ENCODE measurements around the gene MISFA.

MISFA gene

DNA sequence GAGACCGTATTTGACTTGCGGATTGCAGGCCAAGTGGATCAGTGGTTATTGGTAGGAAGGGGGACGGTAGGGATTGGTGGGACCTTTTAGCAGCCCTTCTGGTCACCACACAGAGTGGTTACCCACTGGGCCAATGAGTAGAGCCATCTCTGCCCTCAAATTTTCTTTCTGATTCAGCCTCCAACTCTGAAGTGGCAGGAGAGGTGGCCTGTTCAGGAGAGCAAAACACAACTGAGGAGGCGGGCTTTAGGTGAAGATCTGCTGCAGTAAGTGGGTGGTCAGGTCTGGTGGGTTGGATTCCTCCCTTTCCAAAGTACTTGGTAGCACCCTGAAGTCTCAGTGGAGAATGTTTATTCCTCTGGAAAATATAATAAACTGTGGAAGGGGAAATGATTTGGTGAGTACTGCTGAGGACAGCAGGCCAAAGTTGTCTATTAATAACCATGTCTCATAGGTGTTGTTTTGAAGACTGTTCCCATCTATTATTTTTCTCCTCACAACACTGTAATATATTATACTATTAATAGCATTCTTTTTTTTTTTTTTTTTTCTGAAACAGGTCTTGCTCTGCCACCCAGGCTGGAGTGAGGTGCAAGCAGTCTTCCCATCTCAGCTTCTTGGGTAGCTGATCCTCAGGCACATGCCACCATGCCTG is 1.5 kb downstream of the MISFA start:
- no peaks in the 10 kb centered on the region for H3K9me3 Mint-ChIP-seq
- DNase-seq (no peak), ATAC-seq (replicated peaks) (no peak)
- no peak overlapping the region for H3K27ac Mint-ChIP-seq
- no peak overlapping the region for H3K4me3 Mint-ChIP-seq
- H3K36me3 Mint-ChIP-seq, result peaks cover 15 to 21% of the 10 kb centered on the region in 2 donors
- no peaks in the 10 kb centered on the region for H3K27me3 Mint-ChIP-seq
- H3K4me1 Mint-ChIP-seq, result peaks cover 0 to 1% of the 10 kb centered on the region in 2 donors

DNA sequence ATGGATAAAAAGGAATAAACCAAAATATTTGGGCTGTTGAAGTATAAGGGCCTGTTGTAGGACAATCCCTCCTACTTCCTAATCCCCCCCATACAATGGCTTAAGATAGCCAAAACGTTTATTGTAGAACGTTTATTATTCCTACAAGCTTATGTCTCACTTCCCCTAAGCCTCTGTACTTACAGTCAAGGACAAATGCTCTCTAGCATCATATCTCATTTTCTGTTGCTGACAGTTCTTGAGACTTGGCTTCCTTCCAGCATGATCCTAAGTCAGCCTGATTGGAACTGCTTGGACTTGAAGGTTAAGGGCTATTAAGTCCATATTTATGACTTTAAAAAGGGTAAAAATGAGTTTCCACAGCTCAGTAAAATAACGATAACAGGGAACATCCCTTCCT is 8.8 kb downstream of the MISFA start:
- DNase-seq, result no peak
- no peak for ATAC-seq (replicated peaks)
- no peak overlapping the region for H3K27ac Mint-ChIP-seq
- peaks cover 0 to 2% of the 10 kb centered on the region in 2 donors for H3K4me1 Mint-ChIP-seq
- peaks cover 23 to 24% of the 10 kb centered on the region in 2 donors for H3K36me3 Mint-ChIP-seq
- H3K9me3 Mint-ChIP-seq, result no peaks in the 10 kb centered on the region
- H3K4me3 Mint-ChIP-seq, result no peak overlapping the region
- H3K27me3 Mint-ChIP-seq, result no peaks in the 10 kb centered on the region

DNA sequence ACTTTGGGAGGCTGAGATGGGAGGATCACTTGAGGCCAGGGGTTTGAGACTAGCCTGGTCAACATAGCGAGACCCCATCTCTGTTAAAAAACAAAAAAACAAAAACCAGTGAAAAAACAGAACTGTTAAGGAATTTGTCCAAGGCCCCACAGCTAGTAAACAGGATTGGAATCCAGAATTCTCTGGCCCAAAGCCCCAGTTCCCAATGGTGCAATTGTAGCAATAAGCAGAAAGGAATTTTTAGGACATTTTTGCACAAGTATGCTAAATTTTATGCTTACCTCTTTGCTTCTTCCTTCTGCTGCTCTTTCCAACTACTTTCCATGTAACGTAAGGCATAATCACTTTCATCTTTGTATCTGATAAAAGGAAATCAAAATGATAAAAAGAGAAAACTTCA is 11.6 kb downstream of the MISFA start:
- no peaks in the 10 kb centered on the region for H3K27me3 Mint-ChIP-seq
- no peak overlapping the region for H3K27ac Mint-ChIP-seq
- peaks cover 3 to 5% of the 10 kb centered on the region in 2 donors for H3K9me3 Mint-ChIP-seq
- no peak for ATAC-seq (replicated peaks)
- no peak for DNase-seq
- H3K4me1 Mint-ChIP-seq, result peaks cover 10 to 14% of the 10 kb centered on the region in 2 donors
- no peak overlapping the region for H3K4me3 Mint-ChIP-seq
- H3K36me3 Mint-ChIP-seq, result peaks cover 28 to 38% of the 10 kb centered on the region in 2 donors

DNA sequence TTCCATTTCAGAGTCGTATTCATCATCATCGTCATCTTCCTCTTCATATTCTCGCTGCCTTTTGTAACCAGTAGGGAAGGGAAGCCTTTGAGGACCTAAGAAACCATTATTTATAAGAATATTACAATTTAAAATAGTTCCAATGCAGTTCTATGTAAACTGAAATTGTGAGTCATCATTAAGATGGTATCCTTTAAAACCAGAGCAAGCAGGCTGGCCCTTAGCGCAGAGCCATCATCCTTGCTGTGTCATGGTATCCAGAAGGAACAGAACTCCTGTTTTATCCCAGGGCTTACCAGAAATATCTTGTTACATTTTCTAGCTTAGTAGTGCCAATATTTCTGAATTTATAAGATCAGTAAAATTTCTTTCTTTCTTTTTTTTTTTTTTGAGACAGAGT is 12.8 kb downstream of the MISFA start:
- peaks cover 22 to 33% of the 10 kb centered on the region in 2 donors for H3K36me3 Mint-ChIP-seq

DNA sequence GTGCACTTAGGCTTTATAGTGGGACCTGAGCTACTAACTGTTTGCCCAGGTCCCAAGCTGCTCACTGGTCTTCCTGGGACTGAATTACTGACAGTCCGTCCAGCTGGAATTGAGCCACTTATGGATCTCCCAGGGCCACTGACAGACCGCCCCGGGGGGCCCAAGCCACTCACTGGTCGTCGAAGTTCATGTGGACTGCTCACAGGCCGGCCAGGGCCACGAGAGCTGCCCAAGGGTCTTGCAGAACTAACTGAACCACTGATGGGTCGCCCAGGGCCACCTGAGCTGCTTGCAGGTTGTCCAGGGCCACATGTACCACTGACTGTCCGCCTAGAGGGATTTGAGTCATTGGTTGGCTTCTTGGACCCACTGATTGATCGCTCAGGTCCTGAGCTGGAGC is 15.1 kb downstream of the MISFA start:
- no peak for ATAC-seq (replicated peaks)
- Mint-ChIP-seq H3K9me3 (peaks cover 3 to 5% of the 10 kb centered on the region in 2 donors), H3K4me1 (peaks cover 20 to 35% of the 10 kb centered on the region in 2 donors), H3K36me3 (peaks cover 19 to 26% of the 10 kb centered on the region in 2 donors), H3K4me3 (no peak overlapping the region), H3K27ac (peak overlapping the region; percentile 14), H3K27me3 (no peaks in the 10 kb centered on the region)
- DNase-seq, result no peak

More for the DNA sequence above, 12.8 kb downstream of the MISFA start:
- Mint-ChIP-seq H3K27ac (no peak overlapping the region), H3K9me3 (peaks cover 3 to 5% of the 10 kb centered on the region in 2 donors), H3K4me1 (peaks cover 10 to 14% of the 10 kb centered on the region in 2 donors), H3K4me3 (no peak overlapping the region), H3K27me3 (no peaks in the 10 kb centered on the region)
- ATAC-seq (replicated peaks) (no peak), DNase-seq (no peak)

DNA sequence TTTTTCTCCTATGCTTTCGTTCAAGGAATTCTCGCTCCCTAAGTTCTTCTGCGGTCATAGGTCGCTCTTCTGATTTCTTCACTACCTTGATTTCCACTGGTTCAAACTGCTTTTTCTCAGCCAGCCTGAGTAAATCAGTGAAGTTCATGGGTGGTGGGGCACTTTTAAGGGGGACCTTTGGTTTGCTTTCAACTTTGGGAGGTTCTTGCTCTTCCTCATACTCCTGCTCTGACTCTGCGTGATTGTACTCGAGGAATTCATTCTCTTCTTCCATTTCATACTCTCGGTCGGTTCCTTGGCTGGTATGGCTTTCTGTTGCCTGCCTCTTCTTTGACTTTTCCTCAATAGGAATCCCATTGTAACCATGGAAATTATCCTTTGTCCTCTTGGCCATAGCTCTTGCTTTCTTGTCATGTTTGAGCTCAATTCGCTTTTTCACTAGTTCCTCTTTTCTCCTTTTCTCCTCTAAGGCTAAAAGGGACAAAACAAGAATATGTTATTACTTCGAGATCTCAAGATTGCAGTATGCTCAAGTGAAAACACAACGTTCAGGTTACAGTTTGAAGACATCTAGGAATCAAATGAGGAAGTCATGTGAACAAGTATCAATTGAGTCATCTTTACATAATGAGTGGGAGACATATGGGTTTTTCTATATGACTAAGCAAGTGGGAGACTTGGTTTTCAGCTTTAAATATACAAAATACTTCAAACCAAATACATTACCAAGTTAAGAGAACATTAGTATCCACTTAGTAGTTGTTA is 16.2 kb downstream of the MISFA start:
- Mint-ChIP-seq H3K4me3 (peak overlapping the region; percentile 51 to 58), H3K27ac (peak overlapping the region; percentile 88), H3K9me3 (peaks cover 3 to 5% of the 10 kb centered on the region in 2 donors), H3K4me1 (peaks cover 20 to 41% of the 10 kb centered on the region in 2 donors), H3K27me3 (no peaks in the 10 kb centered on the region), H3K36me3 (peaks cover 15 to 26% of the 10 kb centered on the region in 2 donors)
- no peak for DNase-seq
- peak; percentile 97 for ATAC-seq (replicated peaks)

DNA sequence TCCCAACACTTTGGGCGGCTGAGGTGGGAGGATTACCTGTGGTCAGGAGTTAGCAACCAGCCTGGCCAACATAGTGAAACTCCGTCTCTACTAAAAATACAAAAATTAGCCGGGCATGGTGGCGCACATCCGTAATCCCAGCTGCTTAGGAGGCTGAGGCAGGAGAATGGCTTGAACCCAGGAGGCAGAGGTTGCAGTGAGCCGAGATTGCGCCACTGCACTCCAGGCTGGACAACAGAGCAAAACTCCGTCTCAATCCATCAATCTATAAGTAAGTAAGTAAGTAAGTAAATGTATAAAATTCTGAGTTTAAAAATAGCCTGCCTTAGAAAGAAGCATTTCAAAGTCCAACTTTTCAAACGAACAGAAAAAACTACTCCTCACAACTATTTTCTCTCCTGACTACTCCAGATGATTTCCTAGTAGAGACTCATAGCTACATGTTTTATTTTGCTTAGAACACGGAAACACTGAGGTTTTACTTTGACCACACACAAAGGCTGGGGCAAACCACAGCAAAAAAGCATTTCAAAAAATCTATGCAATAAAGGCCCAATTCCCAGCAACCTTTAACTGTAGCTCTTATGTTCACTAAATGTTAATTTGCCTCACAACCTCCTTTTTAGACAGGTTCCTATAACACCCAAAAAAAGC is 18.2 kb downstream of the MISFA start:
- Mint-ChIP-seq H3K9me3 (peaks cover 3 to 5% of the 10 kb centered on the region in 2 donors), H3K27me3 (no peaks in the 10 kb centered on the region), H3K4me1 (peaks cover 21 to 48% of the 10 kb centered on the region in 2 donors), H3K4me3 (peak overlapping the region; percentile 19 to 51), H3K36me3 (peaks cover 15 to 30% of the 10 kb centered on the region in 2 donors), H3K27ac (peak overlapping the region; percentile 65)
- ATAC-seq (replicated peaks) (peak; percentile 24 to 33), DNase-seq (no peak)

DNA sequence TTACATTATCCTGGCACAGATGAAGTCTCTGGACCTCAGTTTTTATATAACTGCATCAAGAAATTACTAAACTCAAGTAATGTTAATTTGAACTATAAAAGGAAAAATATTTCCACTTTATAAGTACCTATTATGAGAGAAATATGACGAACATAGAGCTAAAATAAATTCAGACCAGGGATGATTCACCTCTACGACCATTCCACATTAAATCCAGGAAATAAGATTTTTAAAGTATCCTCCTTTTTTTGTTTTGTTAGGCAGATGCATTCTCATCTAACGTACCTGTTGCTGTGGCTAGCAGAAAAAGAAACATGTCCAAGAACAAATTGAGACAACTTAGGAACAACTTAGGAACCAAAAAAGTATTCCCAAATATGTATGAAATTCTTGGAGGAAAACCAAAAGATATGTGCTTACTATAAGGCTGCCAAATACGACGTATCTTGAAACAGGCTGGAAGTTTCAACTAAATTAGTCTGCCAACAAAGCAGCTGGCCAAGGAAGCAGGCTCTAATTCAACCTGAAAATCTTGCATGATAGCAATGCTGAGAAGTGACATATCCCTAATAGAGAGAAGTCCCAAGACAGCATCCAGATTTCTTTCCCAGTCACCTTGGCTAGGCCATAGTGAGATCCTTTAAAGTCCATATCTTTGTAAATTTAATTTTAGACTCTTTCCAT is 18.9 kb downstream of the MISFA start:
- Mint-ChIP-seq H3K36me3 (peaks cover 12 to 28% of the 10 kb centered on the region in 2 donors), H3K4me3 (peak overlapping the region in 1 of 2 donors; percentile 19), H3K27me3 (no peaks in the 10 kb centered on the region), H3K27ac (no peak overlapping the region), H3K9me3 (peaks cover 3 to 5% of the 10 kb centered on the region in 2 donors), H3K4me1 (peaks cover 21 to 48% of the 10 kb centered on the region in 2 donors)
- ATAC-seq (replicated peaks) (no peak), DNase-seq (no peak)

DNA sequence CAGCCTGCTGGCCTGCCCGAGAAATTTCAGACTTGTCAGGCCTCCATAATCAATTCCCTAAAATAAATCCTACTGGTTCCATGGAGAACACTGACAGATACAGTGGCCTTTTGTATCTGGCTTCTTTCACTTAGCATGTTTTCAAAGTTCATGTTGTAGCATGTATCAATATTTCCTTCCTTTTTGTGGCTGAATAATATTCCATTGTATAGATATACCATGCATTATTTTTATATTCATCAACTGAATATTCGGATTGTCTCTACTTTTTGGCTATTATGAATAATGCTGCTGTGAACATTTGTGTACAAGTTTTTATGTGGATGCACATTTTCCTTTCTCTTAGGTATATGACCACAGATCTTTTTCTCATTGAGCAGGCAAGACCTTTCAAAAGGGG is 24.1 kb downstream of the MISFA start:
- ATAC-seq (replicated peaks), result no peak
- H3K4me1 Mint-ChIP-seq, result peaks cover 14 to 40% of the 10 kb centered on the region in 2 donors
- no peak overlapping the region for H3K4me3 Mint-ChIP-seq
- H3K36me3 Mint-ChIP-seq, result peaks cover 2 to 13% of the 10 kb centered on the region in 2 donors
- no peak overlapping the region for H3K27ac Mint-ChIP-seq
- no peaks in the 10 kb centered on the region for H3K9me3 Mint-ChIP-seq
- no peaks in the 10 kb centered on the region for H3K27me3 Mint-ChIP-seq
- no peak for DNase-seq

DNA sequence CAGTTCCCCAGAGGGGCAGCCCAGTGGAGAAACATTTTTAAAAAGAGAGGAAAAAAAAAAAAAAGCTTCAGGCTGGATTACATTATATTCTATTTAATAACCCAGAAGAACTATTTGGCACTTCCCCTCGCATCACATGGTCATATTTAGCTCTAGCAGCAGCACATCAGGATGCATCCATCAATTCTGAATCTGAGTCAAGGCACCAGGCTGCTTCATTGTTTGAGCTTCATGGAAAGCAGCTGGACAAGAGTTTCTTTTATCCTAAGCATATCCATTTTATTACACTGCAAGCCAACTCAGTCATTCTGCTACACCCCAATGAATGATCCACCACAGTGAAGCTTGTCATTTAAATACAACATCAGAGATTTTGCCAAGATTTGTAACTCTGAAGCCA is 24.6 kb downstream of the MISFA start:
- Mint-ChIP-seq H3K36me3 (peaks cover 2 to 13% of the 10 kb centered on the region in 2 donors), H3K4me3 (no peak overlapping the region), H3K27me3 (no peaks in the 10 kb centered on the region), H3K4me1 (peaks cover 12 to 40% of the 10 kb centered on the region in 2 donors), H3K9me3 (no peaks in the 10 kb centered on the region), H3K27ac (no peak overlapping the region)
- ATAC-seq (replicated peaks) (no peak), DNase-seq (no peak)

DNA sequence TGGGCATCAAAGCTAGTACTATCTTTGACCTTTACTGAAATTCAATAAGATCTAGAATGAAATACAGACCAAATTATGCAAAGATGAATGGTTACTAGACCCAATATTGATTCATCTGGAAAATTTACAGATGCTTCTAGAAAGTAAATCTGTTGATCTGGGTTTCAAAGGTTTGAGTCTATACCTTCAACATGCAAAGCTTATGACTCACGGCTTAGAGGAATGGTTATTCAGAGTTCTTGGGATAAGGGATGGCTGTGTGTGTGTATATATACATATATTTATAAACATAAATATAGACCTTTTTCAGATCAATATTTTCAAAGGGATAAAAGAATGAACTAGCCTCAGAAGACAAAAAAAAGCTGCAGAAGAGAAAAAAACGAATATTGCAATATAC is 33.3 kb downstream of the MISFA start:
- Mint-ChIP-seq H3K9me3 (no peaks in the 10 kb centered on the region), H3K4me3 (peak overlapping the region; percentile 89 to 92), H3K36me3 (peaks cover 0 to 4% of the 10 kb centered on the region in 2 donors), H3K27me3 (peaks cover 0 to 8% of the 10 kb centered on the region in 2 donors), H3K4me1 (peaks cover 18 to 40% of the 10 kb centered on the region in 2 donors), H3K27ac (no peak overlapping the region)
- ATAC-seq (replicated peaks) (no peak), DNase-seq (no peak)

DNA sequence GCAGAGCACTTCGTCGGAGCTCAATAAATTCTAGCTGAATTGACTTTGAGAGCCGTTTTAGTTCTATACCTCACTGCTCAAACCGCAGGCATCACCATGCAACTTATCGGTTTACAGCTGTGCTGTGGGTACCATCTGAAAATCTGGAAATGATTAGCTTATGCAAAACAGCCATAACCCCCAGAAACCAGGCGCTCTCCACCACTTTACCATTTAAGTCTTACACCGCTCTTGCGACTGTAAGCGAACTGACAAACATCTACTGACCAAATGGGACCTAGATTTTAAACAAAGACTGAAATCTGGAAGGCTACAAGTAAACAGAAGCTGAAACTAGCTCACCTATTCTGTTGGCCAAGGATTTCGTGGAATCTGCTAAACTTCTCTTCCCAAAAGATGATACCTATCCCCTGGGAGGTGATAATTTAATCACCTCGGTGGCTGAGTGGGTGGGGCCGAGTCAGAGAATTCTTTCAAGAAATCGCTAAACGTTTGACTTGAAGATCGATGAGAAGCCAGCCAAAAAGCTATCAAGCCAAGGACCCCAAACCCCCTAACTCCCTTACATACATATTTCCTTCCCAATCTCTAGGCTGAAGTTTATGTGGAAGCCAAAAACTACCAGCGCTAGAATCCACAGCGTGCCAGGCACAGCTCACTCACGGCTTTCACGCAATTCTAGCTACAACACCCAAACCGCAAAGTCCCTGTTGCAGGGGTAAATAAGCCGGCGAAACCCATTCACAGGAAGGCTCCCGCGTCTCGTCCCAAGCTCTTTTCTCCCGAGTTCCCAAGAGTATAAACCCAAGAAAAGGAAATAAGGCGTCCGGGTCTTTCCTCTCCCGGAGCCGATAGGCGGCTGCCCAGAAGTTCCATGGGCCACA is 33.9 kb downstream of the MISFA start:
- Mint-ChIP-seq H3K4me3 (peak overlapping the region; percentile 89 to 92), H3K27ac (peak overlapping the region; percentile 98), H3K36me3 (peaks cover 0 to 4% of the 10 kb centered on the region in 2 donors), H3K9me3 (no peaks in the 10 kb centered on the region), H3K27me3 (peaks cover 0 to 8% of the 10 kb centered on the region in 2 donors), H3K4me1 (peaks cover 14 to 33% of the 10 kb centered on the region in 2 donors)
- DNase-seq, result peak; percentile 21
- peak; percentile 6 to 13 for ATAC-seq (replicated peaks)
